Endothelial cell of umbilical vein (primary cell): ENCODE data around the gene IFRD2.

Experiments
- CTCF ChIP-seq, 2 donors: IDR thresholded peaks; 1 replicate in 1 of 2; 2 replicates in 1 of 2; pipeline ENCODE4 v1.5.1; 2011; ENCODE audit warnings: low read length in 2 of 2, mild to moderate bottlenecking in 2 of 2, moderate library complexity in 2 of 2, control low read depth in 1 of 2, inconsistent platforms in 1 of 2, low read depth in 1 of 2; ENCODE audit not compliant: insufficient read depth in 1 of 2; ENCODE audit errors: extremely low read depth in 1 of 2
- EZH2 ChIP-seq: IDR thresholded peaks from 2 replicates; pipeline ENCODE4 v1.6.1; 2012; ENCODE audit warnings: borderline replicate concordance, low read depth, mild to moderate bottlenecking, moderate library complexity, low read length, inconsistent platforms; ENCODE audit not compliant: severe bottlenecking
- POLR2A ChIP-seq: IDR thresholded peaks from 2 replicates; pipeline ENCODE4 v1.6.1; 2012; ENCODE audit warnings: low read depth, mild to moderate bottlenecking, control low read depth, low read length
- POLR2AphosphoS5 ChIP-seq: IDR thresholded peaks from 2 replicates; pipeline ENCODE4 v1.6.1; 2012; ENCODE audit warnings: low read depth, mild to moderate bottlenecking, control low read depth, low read length, moderate library complexity; ENCODE audit not compliant: insufficient read depth

GRCh38 chr3:50319894-50320625, 27.8 kb upstream of the IFRD2 start:
- TF ChIP-seq EZH2: no peak
- peak; percentile 59 for TF ChIP-seq POLR2A
- TF ChIP-seq CTCF (IDR thresholded peaks at IDR 0.05; ENCODE audit: extremely low read depth in 1 of 2, insufficient read depth in 1 of 2, low read depth in 1 of 2, low read length in 2 of 2): peak in 1 of 2 donors; percentile 50
- TF ChIP-seq POLR2AphosphoS5: peak; percentile 21
